Measurements from ENCODE around the gene PLN.

PLN gene

GRCh38 chr6:118594877-118595276 is 46.8 kb downstream of the PLN start:
- Histone ChIP-seq H2AFZ (ENCODE audit: low read depth, low read length) (no peak overlapping the region), H3K4me3 (ENCODE audit: low read depth in 1 of 2, low read length in 2 of 2) (no peak overlapping the region), H3K9me3 (ENCODE audit: insufficient read depth, low read length, severe bottlenecking) (no peaks in the 10 kb centered on the region), H3K9ac (ENCODE audit: low read depth, low read length) (no peak overlapping the region), H3K36me3 (ENCODE audit: insufficient read depth, low read length) (peaks cover 9% of the 10 kb centered on the region; the same call in 1 of the 2 replicates), H4K20me1 (ENCODE audit: insufficient read depth, low read length) (peaks cover 4% of the 10 kb centered on the region; the same call in 1 of the 2 replicates), H3K27ac (ENCODE audit: low read length) (no peak overlapping the region), H3K4me1 (ENCODE audit: insufficient read depth, low read length) (no peaks in the 10 kb centered on the region), H3K79me2 (ENCODE audit: insufficient read depth, low read length) (peaks cover 88% of the 10 kb centered on the region), H3K27me3 (ENCODE audit: insufficient read depth, low read length, poor library complexity) (no peaks in the 10 kb centered on the region), H3K4me2 (ENCODE audit: insufficient read depth, low read length) (no peak overlapping the region)
- DNase-seq (no peak), ATAC-seq (ENCODE audit: insufficient read depth, low read depth) (no peak)
- TF ChIP-seq CTCF (IDR thresholded peaks at IDR 0.05; ENCODE audit: borderline replicate concordance, extremely low read depth, low read length, poor library complexity, severe bottlenecking) (no peak), EZH2 (IDR thresholded peaks at IDR 0.05; ENCODE audit: borderline replicate concordance, low read depth, low read length, severe bottlenecking) (no peak)

- Histone ChIP-seq H4K20me1 (ENCODE audit: insufficient read depth, low read length) (peaks cover 4% of the 10 kb centered on the region; the same call in 1 of the 2 replicates), H3K79me2 (ENCODE audit: insufficient read depth, low read length) (peaks cover 85% of the 10 kb centered on the region)
- no peak for DNase-seq
Measured at GRCh38 chr6:118596774-118597320, 48.8 kb downstream of the PLN start.

GRCh38 chr6:118597636-118598035 is 49.5 kb downstream of the PLN start:
- 0 out of 2 replicates have a peak, but pooled peaks cover 3% of the 10 kb centered on the region for H3K36me3 ChIP-seq (ENCODE audit: insufficient read depth, low read length)
- TF ChIP-seq EZH2 (IDR thresholded peaks at IDR 0.05; ENCODE audit: borderline replicate concordance, low read depth, low read length, severe bottlenecking) (no peak), CTCF (IDR thresholded peaks at IDR 0.05; ENCODE audit: borderline replicate concordance, extremely low read depth, low read length, poor library complexity, severe bottlenecking) (no peak)
- DNase-seq: no peak
- no peaks in the 10 kb centered on the region for H3K4me1 ChIP-seq (ENCODE audit: insufficient read depth, low read length)
- H3K27ac ChIP-seq (ENCODE audit: low read length): no peak overlapping the region
- H2AFZ ChIP-seq (ENCODE audit: low read depth, low read length): no peak overlapping the region
- no peaks in the 10 kb centered on the region for H3K9me3 ChIP-seq (ENCODE audit: insufficient read depth, low read length, severe bottlenecking)
- peaks cover 4% of the 10 kb centered on the region; the same call in 1 of the 2 replicates for H4K20me1 ChIP-seq (ENCODE audit: insufficient read depth, low read length)
- H3K79me2 ChIP-seq (ENCODE audit: insufficient read depth, low read length): peaks cover 86% of the 10 kb centered on the region
- H3K27me3 ChIP-seq (ENCODE audit: insufficient read depth, low read length, poor library complexity): no peaks in the 10 kb centered on the region
- no peak overlapping the region for H3K9ac ChIP-seq (ENCODE audit: low read depth, low read length)
- no peak for ATAC-seq (ENCODE audit: insufficient read depth, low read depth)
- no peak overlapping the region for H3K4me3 ChIP-seq (ENCODE audit: low read depth in 1 of 2, low read length in 2 of 2)
- H3K4me2 ChIP-seq (ENCODE audit: insufficient read depth, low read length): no peak overlapping the region

More at GRCh38 chr6:118596774-118597320, 48.8 kb downstream of the PLN start:
- Histone ChIP-seq H3K9me3 (ENCODE audit: insufficient read depth, low read length, severe bottlenecking) (no peaks in the 10 kb centered on the region), H3K27ac (ENCODE audit: low read length) (no peak overlapping the region), H3K27me3 (ENCODE audit: insufficient read depth, low read length, poor library complexity) (no peaks in the 10 kb centered on the region), H3K4me1 (ENCODE audit: insufficient read depth, low read length) (no peaks in the 10 kb centered on the region), H3K4me3 (ENCODE audit: low read depth in 1 of 2, low read length in 2 of 2) (no peak overlapping the region), H2AFZ (ENCODE audit: low read depth, low read length) (no peak overlapping the region), H3K9ac (ENCODE audit: low read depth, low read length) (no peak overlapping the region), H3K36me3 (ENCODE audit: insufficient read depth, low read length) (no peaks in the 10 kb centered on the region), H3K4me2 (ENCODE audit: insufficient read depth, low read length) (no peak overlapping the region)
- no peak for ATAC-seq (ENCODE audit: insufficient read depth, low read depth)
- TF ChIP-seq CTCF (IDR thresholded peaks at IDR 0.05; ENCODE audit: borderline replicate concordance, extremely low read depth, low read length, poor library complexity, severe bottlenecking): no peak
- TF ChIP-seq EZH2 (IDR thresholded peaks at IDR 0.05; ENCODE audit: borderline replicate concordance, low read depth, low read length, severe bottlenecking): no peak

Data from DND-41 (cell line).